OCI-M2 (cell line): Measurements from ENCODE around the gene TRIM72.
"Not testable (repeated sequence)": the region's sequence is repeated elsewhere in the genome, so short reads cannot be mapped to it uniquely, and the experiment has no call there.

Source experiments
- DNase-seq: peaks from one replicate; lab custom pipeline; 2025; ENCODE audit not compliant: unreplicated experiment; lab: John Stamatoyannopoulos, UW

The TRIM72 gene, protein sequence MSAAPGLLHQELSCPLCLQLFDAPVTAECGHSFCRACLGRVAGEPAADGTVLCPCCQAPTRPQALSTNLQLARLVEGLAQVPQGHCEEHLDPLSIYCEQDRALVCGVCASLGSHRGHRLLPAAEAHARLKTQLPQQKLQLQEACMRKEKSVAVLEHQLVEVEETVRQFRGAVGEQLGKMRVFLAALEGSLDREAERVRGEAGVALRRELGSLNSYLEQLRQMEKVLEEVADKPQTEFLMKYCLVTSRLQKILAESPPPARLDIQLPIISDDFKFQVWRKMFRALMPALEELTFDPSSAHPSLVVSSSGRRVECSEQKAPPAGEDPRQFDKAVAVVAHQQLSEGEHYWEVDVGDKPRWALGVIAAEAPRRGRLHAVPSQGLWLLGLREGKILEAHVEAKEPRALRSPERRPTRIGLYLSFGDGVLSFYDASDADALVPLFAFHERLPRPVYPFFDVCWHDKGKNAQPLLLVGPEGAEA

DNA sequence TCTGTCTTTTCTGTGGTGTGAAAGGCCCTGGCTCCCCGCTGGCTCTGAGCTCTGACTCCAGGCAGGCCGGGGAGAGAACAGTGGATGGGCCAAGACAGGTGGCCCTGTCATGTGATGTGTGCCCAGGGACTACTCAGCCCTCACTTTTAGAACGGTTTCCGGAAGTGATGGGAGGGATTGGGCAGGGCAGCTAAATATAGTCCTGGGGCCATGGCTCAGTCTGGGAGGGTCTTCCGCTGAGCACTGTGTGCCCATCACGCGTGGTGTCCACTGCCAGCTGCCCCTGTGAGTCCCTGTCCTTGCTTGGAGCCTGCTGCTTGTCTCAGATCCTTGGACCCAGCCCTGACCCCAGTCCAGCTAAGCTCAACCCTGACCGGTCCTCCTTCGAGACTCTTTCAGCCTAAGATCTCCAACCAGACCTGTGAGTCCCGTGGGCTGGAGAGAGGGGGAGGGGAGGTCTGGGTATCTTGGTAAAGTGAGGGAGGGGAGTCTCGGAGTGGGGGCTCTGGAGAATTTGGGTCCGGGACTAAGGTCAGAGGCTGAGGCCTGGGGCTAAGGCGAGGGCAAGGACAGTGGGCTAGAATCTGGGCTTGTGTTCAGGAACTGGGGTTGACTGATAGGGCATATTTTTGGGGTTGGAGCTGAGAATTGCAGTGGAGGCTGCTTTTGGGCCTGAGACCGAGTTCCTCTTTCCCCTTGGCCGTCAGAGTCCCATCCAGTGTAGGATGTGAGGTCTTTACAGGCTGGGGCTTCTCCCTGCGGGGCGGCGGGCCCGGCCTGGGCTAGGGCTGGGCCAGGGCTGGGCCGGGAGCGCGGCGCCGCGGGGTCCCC lies at the start of gene TRIM72:
Gene TRIM72, plus strand, starts transcription at position 243 of the 831 bp plus-strand sequence. CDS start 620 bp downstream, outside the sequence.
- DNase-seq = no peak

DNA sequence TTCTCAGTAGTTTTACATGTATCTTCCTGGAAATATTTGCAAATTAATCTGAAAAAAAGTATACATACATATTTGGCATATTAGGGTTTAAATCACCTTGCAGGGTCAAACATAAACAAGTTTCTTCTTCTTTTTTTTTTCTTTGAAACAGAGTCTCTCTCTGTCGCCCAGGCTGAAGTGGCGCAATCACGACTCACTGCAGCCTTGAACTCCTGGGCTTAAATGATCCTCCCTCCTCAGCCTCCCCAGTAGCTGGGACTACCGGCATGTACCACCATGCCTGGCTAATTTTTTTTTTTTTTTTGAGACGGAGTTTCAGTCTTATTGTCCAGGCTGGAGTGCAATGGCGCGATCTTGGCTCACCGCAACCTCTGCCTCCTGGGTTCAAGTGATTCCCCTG lies 46.6 kb upstream of the TRIM72 start:
- DNase-seq = no peak

DNA sequence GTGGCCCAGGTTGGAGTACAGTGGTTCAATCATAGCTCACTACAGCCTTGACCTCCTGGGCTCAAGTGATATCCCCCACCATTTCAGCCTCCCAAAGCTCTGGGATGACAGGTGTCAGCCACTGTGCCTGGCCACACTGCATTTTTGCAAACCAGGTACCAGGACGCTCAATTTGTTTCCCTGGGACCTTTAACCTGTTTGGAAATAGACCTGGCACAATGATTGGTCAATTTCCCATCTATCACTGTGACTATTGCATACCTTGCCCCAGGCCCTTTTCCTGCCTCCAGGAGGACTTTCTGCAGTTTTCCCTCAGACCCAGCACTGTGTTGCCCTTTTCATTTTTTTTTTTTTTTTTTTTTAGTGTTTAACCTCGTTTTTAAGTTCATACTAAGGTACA lies 45.1 kb upstream of the TRIM72 start:
- DNase-seq = no peak

DNA sequence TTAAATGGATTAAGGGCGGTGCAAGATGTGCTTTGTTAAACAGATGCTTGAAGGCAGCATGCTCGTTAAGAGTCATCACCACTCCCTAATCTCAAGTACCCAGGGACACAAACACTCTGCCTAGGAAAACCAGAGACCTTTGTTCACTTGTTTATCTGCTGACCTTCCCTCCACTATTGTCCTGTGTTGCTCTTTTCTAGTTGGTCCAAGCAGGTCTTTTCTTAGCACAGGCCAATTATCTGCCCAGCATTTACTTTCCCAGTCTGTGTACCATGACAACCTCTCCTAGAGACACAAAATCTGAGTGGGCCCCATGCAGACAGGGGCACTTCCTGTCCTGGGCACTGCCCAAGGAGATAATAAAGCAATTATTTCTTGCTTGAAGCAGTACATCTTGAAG lies 43.9 kb upstream of the TRIM72 start:
- not testable (repeated sequence) for DNase-seq

DNA sequence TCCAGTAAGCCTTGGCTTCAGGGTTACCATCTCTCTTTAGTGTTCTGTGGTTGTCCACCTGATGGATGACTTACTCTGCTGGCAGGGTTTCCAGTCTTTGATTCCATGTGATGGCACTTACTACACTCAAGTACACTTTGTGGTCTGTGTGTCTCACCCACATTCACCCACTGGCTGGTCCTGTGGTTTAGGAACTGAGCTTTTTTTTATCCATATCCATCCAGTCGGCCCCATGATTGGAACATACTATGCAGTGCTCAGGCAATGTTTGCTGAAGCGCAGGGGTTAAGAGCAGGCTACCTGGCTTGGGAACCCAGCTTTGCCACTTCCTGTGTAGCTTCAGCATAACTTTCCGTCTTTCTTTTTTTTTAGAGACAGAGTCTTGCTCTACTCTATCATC lies 36.8 kb upstream of the TRIM72 start:
- no peak for DNase-seq

DNA sequence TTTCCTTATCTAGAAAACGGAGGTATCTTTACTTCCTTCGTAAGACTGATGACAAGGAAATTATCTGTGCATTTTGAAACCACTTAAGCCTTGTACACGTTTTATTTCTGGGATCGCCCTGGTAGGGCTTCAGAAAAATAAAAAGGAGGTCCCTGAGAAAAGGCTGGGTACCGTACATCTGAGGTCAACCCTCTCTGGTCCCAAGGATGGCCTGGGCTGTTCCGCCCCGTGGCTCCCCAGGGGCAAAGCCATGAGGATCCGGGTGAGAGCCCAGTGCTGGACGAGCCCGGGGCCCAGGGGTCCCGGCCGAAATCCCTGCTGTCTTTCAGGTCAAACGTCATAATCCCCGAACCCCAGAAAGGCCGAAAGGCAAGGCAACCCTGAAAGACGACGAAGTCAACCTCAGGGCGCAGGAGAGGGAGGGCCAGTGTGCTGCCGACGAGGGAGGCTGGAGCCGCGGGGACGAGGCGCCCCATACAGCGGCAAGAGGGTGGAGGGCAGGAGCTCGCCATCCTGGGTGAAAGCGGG lies 34.6 kb upstream of the TRIM72 start:
- DNase-seq = no peak

DNA sequence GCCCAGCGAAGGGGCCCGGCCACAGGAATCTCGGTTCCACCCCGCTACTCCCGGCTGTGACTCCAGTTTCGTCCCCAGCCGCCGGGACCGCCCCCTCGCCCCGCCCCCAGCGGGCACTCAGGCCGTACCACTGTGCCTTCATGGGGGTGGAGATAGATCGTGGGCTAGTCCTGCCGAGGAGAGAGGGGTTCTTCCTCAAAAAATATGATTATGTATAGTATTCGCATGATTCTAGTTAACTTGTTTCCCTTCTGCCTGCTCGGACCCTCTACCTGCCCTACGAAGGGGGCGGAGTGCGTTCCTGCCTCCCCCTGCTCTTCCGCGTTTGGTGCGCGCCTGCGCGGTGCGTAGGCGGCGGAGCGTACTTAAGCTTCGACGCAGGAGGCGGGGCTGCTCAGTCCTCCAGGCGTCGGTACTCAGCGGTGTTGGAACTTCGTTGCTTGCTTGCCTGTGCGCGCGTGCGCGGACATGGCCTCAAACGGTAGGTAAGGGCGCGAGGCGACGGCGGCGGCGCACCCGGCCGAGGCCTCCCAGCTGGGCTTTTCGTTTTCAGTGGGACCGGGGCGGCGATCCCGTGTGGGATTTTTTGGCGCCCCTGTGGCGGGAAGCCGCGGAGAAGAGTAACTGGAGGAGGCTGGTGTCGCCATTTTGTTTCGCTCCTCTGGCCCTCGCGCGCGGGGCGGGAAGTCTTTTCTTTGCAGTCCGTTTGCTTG lies 34.0 kb upstream of the TRIM72 start, which contains the start of gene FUS:
Gene FUS, plus strand, starts transcription at position 393 of the 713 bp plus-strand sequence. Its CDS starts 76 bp downstream, at position 469.
- no peak for DNase-seq

DNA sequence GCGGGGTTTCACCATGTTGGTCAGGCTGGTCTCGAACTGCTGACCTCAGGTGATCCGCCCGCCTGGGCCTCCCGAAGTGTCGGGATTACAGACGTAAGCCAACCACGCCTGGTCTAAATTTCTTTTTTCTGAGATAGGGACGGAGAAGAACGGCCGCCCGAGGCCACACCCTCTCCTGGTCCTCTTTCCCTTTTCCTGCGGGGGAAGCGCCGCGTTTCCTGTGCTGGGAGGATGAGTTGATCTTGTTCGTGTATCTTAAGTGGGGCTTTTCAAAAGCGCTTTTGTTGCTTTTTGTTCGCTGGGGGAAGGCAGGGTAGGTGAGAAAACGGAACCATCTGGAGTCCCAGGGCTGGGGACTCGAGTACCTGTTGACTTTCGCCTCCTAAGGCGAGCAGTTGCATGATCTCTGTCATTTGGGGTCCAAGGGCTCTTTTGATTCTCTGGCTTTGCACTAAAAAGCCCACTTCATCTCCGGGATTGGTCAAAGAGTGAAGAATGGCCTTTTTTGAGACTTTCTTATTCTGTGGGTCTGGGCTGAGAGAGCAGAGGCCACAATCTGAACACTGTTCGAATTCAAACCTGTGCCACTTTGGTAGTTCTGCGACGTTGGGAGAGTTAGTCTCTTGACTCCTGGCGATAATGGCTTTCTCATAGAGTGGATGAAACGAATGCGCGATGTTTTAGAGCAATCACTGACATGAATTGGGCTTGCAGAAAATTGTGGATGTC lies 32.7 kb upstream of the TRIM72 start:
- DNase-seq = no peak

DNA sequence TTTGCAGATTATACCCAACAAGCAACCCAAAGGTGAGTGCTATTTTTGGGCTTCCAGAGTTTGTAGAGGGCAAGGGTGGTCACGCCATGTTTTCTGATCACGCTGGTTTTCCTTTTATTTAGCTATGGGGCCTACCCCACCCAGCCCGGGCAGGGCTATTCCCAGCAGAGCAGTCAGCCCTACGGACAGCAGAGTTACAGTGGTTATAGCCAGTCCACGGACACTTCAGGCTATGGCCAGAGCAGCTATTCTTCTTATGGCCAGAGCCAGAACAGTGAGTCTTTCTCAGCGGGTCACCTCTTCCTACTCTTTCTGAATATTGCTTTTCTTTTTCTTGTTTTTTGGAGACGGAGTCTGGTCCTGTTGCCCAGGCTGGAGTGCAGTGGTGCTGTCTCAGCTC lies 31.5 kb upstream of the TRIM72 start:
- no peak for DNase-seq

DNA sequence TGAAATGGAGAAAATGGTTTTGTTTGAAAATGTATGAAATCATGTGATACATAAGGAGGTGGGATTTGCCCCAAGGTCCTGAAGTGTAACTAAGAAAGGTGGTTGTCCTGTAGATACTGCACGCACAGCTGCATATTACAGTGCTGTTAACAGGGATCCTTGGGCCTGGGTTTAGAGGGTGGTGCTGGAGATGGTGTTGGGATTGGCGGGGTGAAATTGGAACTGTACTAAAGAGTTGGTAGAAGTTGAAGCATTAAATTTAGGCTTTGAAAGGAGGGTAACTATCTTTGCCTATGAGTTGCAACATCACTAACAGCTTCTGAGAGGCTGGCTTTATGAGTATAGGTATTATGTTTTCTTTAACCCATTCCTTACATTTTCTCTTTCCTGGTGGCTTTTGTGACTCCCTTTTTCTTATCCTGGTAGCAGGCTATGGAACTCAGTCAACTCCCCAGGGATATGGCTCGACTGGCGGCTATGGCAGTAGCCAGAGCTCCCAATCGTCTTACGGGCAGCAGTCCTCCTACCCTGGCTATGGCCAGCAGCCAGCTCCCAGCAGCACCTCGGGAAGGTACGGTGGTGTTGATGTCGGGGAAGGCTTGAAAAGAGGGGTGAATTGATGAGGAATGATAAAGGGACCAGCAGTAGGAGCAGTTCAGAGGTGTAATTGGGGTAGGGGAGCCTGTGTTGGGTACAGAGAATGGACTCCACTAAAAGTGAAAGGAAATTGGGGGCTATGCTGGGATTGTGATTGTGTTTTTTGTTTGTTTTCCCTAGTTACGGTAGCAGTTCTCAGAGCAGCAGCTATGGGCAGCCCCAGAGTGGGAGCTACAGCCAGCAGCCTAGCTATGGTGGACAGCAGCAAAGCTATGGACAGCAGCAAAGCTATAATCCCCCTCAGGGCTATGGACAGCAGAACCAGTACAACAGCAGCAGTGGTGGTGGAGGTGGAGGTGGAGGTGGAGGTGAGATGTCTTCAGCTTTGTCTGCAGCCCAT lies 30.2 kb upstream of the TRIM72 start:
- DNase-seq = no peak

DNA sequence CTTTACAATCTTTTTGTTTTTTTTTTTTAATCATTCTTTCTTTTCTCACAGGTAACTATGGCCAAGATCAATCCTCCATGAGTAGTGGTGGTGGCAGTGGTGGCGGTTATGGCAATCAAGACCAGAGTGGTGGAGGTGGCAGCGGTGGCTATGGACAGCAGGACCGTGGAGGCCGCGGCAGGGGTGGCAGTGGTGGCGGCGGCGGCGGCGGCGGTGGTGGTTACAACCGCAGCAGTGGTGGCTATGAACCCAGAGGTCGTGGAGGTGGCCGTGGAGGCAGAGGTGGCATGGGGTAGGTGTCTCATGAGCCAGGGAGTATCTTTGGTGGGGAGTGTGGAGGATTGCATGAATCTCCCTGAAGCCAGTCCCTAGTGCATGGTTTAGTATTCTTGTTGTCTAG lies 29.0 kb upstream of the TRIM72 start:
- no peak for DNase-seq

DNA sequence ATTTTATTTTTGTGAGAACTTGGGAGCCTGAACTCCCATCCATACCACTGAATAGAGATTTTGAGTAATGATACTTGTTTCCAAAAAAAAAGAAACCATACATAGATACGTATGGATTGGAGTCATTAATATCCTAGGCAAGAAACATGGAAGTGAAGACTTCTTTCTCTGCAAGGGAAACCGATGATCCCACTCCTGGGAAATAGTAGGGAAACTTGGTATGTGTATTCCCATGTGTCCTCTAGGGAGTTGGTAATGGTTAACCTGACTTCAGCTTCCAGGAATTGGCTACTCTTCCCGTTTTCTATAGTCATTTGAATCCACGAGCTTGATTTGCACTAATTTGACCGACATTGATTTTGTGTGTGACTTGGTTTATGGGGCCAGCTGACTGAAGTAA lies 28.6 kb upstream of the TRIM72 start:
- no peak for DNase-seq

DNA sequence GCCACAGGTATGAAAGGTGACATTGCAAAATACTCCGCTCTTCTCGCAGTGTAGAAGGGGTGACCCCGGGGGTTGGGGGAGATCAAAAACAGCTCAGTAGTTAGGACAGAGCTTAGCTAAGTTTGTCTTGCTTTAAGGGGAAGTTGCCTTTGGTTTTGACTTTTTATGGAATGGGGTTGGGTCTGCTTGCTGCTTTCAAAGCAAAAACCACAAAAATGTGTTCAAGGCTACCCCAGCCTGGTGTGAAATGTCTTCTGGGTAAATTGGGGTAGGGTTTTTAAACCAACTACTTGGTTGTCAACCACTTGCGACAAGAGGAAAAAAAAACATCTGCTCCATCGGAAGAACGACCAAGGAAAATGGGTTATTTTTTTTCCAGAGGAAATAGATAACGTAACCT lies 27.7 kb upstream of the TRIM72 start:
- DNase-seq = no peak

DNA sequence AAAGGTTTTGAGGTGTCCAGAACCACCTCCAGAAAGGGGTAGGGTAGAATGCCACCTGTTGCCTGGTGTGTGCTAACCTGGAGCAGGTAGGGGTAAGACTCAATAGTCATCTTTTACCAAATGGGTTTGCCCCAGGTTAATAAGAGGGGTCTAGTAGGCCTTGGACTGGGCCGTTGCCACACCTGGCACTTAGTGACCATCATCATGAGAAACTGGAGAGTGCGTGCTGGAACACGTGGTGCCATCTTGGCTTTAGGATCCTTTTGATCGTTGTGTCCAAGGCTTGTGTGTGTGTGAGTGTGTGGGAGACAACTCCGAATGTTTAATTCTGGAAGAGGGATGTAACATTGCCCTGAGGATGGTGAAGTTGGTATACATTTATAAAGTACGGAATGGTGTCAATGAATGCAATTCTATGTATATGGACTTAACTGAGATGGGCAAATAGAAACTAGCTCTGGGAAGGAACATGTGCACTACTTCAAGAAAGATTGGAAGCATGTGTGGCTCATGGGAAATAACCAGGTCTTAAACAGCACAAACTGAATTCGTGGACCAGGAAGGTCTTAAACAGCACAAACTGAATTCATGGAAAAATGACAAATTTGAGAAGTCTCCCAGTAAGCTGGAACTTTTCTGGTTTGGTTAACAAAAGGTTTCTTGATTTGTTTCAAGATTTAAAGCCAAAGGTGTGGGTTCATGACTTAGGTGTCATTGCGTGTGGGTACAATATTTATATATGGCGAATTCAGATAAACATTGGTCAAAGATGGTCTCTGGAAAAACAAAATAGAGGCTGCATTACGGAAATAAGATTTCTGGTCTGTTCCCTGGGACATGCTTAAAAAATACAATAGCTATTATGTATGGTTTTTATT lies 26.8 kb upstream of the TRIM72 start:
- no peak for DNase-seq

DNA sequence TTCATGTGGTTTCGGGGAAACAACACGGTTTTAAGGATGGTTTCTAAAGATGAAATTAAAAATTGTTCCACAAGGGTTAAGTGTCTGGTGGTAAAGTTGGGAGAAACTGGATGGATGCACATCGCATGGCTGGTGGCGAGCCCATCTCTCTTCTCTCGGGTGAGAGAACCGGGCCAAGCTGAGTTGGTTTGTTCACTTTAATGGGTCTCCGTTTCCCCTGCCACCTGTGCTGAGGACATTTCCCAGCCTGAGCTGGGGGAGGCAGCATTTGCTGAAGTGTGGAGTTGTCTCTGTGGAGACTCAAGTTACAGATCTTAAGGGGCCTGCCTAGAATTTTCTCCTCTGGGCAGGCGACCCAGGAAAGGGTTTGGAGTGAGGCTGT lies 26.1 kb upstream of the TRIM72 start:
- no peak for DNase-seq

DNA sequence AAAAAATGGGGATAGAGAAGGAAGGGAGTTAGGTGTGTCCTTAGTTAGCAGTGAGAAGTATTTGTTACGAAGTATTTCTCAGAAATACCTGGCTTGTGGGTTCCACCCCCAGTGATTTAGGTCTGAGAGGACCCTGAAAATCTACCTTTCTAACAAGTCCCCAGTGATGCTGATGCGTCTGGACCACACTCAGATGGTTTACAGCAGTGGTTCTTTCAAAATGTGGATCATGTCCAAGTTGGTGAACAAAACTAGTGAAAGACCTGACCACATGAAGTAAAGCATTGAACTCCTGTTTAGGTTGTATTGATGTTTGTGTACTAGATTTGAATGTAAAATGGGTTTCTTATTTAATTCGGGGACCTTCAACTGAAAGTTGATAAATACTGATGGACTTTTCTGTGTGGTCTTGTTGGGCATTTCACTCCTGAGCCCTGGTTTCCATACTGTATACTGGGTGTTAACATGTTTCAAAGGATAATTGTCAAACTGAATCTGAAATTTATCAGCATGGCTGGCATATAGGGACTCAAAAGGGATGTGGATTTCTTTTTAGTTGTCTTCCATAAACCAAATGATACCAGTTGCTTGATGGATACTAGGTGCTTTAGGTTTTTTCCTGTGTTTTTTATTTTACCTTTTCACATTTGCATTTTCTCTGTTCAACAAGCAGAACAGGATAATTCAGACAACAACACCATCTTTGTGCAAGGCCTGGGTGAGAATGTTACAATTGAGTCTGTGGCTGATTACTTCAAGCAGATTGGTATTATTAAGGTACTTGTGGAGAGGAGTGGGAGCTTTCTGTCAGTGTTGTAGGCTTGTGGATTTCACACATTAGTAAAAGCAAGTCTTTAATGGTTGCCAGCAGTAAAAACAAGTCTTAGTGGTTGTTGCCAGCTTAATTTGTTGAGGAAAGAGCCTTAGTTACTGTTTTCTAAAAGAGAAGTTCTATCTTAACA lies 25.2 kb upstream of the TRIM72 start:
- DNase-seq = no peak

DNA sequence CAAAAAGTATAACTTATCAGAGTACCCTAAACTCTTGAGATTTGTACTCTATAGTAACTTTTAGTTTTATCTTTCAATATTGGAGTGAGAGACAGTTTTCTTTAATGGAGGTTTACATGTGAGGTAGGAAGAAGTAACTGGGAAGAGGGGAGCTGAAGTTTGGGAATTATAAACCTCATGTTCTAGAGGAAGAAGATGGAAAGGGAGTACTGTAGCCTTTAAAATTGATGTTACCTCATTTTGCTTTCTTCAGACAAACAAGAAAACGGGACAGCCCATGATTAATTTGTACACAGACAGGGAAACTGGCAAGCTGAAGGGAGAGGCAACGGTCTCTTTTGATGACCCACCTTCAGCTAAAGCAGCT lies 24.5 kb upstream of the TRIM72 start:
- no peak for DNase-seq
